ENCODE data around the gene UGT2B7. TPM values are rescaled to one million over a fixed set of nuclear protein-coding genes. Genes with fewer than 3 reads are reported as not detected.

The UGT2B7 gene
- total RNA-seq, 1 donor from 2014 or later, result not detected

- ATAC-seq (ENCODE audit: poor library complexity) (no peak), DNase-seq (no peak)
- intact Hi-C loops (cut with DNase I), result no loop called here
Observed at GRCh38 chr4:69126024-69126423, 29.8 kb downstream of the UGT2B7 start.

- DNase-seq (no peak), ATAC-seq (ENCODE audit: poor library complexity) (no peak)
- intact Hi-C loops (cut with DNase I), result no loop called here
Observed at GRCh38 chr4:69133993-69134392, 37.7 kb downstream of the UGT2B7 start.

GRCh38 chr4:69134471-69134870 lies 38.2 kb downstream of the UGT2B7 start:
- intact Hi-C loops (cut with DNase I), result no loop called here
- DNase-seq, result no peak
- ATAC-seq (ENCODE audit: poor library complexity), result no peak

- DNase-seq (no peak), ATAC-seq (ENCODE audit: poor library complexity) (no peak)
- intact Hi-C loops (cut with DNase I), result no loop called here
Observed at GRCh38 chr4:69141320-69141719, 45.0 kb downstream of the UGT2B7 start.

- no peak for DNase-seq
- ATAC-seq (ENCODE audit: poor library complexity), result no peak
- intact Hi-C loops (cut with DNase I), result no loop called here
Observed at GRCh38 chr4:69147334-69147733, 51.1 kb downstream of the UGT2B7 start.

GRCh38 chr4:69154021-69154420 lies 57.7 kb downstream of the UGT2B7 start:
- intact Hi-C loops (cut with DNase I), result no loop called here
- ATAC-seq (ENCODE audit: poor library complexity), result no peak
- DNase-seq, result no peak

GRCh38 chr4:69156913-69157312 lies 60.6 kb downstream of the UGT2B7 start:
- ATAC-seq (ENCODE audit: poor library complexity) (no peak), DNase-seq (no peak)
- intact Hi-C loops (cut with DNase I), result no loop called here

Other genes starting within 250 kb of the UGT2B7 start
- not detected for gene UGT2A3, start 144.7 kb upstream of the UGT2B7 start, total RNA-seq
- not detected for gene UGT2B11, start 118.3 kb downstream of the UGT2B7 start, total RNA-seq
- gene UGT2B28, start 184.0 kb downstream of the UGT2B7 start, total RNA-seq, result not detected